ENCODE data around the gene OLFM1.

The OLFM1 gene

DNA sequence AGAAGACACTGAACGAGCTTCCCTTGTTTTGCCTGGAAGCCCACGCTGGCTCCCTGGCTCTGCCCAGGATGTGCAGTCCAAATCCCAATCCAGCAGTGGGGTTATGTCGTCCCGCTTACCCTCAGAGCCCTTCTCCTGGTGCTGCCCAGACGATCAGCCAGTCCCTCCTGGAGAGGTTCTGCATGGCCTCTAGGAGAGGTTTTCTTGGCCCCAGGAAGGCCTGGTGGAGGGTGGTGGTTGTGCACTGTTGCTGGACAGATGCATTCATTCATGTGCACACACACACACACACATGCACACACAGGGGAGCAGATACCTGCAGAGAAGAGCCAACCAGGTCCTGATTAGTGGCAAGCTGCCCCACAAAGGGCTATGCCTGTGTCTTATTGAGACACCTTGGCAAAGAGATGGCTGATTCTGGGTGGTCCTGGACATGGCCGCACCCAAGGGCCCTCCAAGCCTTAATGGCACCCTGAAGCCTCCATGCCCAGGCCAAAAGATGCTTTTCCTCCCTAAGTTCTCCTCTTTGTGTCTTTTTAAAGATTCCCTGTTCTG is 10.5 kb upstream of the OLFM1 start:
- DNase-seq (ENCODE audit: low spot score) = no peak

DNA sequence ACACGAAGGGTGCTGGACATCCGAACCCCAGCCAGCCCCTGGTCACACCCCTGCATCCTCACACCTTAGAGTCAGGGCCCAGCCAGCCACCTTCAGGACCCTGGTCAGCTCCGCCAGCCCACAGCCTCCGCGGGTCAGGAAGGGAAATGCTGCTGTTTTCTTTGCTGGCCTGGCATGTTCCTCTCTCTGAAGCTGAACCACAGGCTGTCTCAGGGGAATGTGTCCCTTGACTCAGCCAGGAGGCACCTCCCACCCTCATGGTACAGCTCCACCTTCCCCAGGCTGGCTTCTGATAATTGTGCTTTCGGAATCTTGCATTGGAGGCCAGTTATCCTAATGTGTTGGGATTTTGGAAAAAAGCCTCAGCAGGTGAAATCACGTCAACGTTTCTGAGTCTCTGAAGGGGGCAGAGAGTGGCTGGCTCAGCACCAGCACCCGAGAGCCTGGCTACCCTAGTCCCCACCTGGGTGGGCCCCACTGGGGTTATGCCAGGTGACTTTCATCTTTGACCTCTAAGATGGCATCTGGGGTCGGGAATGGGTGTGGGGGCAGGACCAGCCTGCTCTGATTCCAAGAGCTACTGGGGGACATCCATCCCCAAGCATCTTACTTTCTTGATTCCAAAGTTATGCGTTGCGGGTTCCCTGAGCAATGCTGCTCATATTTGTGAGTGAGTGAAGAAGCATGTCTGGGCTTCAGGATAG is 9.8 kb upstream of the OLFM1 start:
- DNase-seq (ENCODE audit: low spot score) = peak; percentile 51

- no peak for DNase-seq (ENCODE audit: low spot score)
Measured at GRCh38 chr9:135078361-135078821, 9.1 kb upstream of the OLFM1 start.

- DNase-seq (ENCODE audit: low spot score) = no peak
Measured at GRCh38 chr9:135079018-135079417, 8.4 kb upstream of the OLFM1 start.

DNA sequence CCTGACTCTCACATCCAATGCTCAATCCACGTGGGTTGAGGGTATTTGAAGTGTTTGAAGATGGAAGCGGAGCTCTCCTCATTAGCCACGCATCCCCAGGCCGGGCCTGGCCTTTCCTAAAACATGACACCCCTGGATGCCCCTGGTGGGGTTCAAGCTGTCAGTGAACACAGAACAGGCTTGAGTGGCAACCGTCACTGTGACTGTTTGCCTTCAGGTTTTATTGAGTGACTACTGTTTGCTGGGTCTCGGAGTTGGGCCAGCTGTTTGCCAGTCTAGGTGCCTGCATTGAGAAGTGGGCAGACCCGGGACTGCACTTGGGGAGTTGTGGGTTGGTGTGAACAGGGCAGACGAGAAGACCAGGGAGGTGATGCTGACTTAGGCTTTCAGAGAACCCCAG is 7.8 kb upstream of the OLFM1 start:
- DNase-seq (ENCODE audit: low spot score) = no peak

GRCh38 chr9:135080286-135081263 is 6.9 kb upstream of the OLFM1 start:
- no peak for DNase-seq (ENCODE audit: low spot score)

DNA sequence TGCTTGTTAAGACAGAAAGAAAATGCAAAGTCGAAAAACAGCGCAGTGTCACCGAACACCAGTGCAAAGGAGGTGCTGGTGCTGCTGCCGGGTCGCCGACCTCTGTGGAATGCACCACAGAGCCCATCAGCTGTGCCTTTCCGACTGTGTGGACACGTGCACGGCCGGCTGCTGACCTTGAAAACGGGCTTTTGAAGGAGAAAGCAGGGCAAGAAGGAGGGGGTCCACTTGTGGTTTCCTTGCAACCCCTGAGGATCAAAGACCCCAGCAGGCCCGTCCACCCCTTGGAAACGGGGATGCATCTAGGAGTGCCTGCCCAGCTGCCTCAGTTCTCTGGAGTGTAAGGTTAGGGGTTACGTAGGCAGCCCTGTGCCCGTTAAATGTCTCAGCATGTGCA is 6.2 kb upstream of the OLFM1 start:
- DNase-seq (ENCODE audit: low spot score) = no peak

GRCh38 chr9:135081731-135082130 is 5.7 kb upstream of the OLFM1 start:
- DNase-seq (ENCODE audit: low spot score) = no peak

DNA sequence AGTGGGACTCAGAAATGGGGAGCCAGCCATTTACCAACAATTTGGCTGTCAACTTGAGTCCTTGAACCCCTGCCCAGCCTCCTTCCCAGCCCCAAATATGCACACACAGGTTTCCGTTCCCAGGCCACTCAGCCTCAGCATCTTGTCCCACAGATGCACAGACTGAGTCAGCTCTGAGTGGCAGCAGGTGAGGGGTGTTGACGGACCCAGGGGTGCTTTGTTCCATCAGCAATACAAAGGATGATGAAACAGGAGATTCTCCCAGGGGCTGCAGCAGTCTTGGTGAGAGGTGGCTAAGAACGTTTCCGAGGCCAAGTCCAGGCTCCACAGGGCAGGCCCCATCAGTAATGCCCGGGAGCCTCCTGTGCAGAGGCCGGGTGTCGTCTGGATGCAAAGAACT is 4.9 kb upstream of the OLFM1 start:
- DNase-seq (ENCODE audit: low spot score) = no peak

DNA sequence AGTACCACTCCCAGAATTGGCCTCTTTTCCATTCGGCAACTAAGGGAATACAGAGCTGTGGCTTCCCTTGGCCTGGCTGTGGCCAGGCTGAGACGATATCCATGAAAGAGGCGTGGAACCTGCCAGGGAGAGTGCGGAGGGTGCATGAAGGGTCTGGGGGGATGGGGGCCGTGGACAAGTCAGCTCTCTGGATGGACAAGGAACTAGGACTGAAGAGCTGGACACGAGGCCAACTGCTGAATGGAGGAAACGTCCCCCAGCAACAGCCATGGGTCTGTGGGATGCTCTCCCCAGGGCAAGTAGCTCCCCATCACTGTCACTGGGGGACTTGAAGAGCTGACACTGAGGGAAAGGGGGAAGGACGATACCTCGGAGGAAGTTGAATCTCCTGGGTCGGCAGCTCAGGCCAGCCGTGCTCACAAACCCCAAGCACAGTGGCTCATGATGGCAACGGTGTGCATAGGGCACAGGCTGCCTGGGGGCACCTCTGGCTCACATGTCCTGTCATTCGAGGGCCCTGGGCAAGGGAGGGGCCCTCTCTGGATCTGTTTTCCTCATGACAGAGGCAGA is 4.1 kb upstream of the OLFM1 start:
- DNase-seq (ENCODE audit: low spot score) = no peak

DNA sequence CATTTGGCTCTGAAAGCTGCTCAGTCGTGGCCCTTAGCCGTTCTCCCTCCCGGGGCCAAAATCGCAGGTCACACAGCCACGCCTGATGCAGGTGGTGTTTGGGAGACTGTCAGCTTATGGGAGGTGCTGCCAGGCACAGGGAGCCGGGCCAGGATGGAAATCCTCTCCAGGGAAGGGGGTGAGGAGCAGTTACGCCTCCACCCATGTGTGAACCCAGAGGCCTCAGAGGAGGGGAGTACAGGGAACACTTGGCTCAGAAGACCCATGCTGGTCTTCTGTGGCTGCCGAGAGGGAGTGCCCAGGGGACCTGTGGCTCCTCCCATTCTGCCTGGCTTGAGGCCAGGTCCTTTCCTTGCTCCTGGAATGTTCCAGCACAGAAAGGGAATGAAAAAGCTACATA is 3.6 kb upstream of the OLFM1 start:
- no peak for DNase-seq (ENCODE audit: low spot score)

DNA sequence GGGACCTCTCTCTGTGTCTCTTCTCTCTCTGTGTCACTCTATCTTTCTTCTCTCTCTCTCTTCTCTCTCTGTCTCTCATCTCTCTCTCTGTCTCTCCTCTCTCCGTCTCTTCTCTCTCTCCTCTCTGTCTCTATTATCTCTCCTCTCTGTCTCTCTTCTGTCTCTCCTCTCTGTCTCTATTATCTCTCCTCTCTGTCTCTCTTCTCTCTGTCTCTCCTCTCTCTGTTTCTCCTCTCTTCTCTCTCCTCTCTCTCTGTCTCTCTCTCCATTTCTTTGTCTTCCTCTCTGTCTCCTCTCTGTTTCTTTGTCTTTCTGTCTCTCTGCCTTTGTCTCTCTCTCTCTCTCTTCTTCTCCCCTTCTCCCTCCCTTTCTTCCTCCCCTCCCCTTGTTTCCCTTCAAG is 3.2 kb upstream of the OLFM1 start:
- DNase-seq (ENCODE audit: low spot score) = no peak

DNA sequence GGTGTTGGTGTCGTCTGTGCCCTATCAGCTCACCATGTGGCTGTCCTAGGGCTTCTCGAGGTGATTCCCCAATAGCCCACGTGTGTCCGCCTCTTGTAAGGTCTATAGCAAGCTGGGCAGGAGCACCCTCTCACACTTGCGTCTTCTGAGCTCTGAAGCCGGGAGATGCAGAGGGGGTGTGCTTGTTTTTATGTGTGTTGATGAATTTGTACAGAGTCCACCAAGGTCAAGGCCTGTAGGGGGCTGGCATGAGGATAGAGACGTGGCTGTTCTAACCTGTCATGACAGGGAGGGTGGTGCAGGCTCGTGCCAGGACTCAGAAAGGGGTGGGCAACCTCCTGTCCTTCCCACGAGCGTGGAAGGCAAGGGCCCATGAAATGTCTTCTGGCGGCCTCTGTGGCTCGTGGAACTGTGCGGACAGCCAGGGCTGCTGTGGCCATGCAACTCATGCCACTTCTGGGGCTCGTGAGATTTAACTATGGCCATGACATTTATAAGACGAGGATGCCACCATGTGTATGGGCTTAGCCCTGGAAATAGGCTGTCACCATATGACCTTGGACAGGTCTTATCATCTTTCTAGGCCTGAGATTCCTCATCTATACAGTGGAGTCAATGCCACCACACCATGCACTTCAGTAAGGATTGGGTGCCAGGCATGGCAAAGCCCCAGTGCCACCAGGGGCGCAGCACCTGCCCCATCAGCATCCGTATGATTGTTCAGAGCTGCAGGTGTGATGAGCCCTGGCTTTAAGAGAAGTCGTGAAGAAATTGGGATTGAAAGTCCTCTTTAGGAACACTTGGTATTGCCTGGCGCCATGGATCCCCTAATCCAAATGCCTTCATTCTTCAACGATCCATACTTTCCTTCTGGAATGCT is 2.3 kb upstream of the OLFM1 start:
- no peak for DNase-seq (ENCODE audit: low spot score)

DNA sequence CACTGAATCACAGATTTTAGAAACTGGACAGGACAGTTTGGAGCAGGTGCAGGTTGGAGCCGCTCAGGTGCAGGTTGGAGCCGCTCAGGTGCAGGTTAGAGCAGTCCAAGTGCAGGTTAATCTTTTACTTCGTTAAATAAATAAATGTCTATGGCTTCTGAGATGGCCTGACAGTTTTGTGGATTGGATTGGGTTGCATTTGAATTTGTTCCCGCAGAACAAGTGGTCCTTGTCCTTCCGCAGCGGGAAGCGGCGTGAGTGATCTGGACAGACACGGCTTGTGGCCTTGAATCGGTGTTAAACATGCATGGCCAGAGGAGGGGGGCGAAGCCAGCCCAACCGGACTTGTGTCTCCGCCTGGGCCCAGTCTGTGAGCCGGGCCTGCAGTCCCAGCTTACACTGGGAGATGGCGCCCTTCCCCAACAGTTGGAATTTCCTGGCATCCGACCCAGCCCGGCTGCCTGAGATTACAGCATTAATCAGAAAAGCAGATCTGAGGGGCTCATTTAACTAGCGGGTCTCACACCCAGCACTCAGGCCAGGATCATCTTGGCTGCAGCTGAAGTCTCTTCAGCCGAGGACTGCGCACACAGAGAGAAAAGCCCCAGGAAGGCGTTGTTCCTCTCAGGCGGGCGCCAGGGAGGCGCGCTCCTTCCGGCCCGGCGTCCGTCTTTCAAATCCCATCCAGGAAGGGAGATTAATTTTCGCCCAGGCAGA is 1.5 kb upstream of the OLFM1 start:
- peak; percentile 81 for DNase-seq (ENCODE audit: low spot score)

DNA sequence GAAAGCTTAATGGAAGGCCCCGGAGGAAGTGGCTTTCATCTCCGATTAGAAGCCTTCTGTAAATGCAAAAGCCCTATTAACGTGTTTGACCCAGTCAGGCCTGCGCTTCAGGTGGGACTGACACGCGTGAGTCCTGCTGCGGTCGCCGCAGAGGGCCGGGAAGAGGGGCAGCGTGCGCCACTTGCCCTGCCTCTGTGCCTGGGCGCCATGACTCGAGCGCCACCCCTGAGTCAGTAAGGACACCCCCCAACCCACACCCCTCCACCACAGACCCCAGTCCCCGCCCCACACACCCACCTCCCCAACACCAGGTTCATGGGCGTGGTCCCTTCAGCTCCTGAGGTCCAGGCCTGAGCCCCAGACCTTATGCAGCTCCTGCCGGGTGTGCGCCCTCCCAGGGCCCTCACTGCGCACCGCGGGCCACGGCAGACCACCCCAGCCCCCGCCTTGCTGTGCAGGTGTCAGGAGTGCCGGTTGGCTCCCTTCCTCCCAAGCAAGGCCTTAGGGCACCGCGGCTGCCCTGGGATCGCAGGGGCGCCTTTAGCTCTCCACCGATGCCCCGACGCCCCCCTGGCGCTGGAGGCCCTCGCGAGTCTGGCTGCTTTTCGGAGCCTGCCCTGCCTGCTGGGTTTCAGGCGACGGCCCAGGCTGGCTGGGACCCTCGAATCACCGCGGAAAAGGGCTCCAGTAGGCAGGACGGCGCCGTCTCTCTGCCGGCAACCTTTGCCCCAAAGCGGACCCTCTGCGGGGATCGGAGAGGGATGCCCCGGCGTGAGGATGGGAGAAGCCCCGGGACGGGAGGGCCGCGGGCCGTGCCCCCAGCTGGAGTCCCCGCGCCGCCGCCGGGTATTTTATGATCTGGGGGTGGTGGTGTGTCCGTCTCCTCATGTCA is 625 bp upstream of the OLFM1 start:
- no peak for DNase-seq (ENCODE audit: low spot score)

DNA sequence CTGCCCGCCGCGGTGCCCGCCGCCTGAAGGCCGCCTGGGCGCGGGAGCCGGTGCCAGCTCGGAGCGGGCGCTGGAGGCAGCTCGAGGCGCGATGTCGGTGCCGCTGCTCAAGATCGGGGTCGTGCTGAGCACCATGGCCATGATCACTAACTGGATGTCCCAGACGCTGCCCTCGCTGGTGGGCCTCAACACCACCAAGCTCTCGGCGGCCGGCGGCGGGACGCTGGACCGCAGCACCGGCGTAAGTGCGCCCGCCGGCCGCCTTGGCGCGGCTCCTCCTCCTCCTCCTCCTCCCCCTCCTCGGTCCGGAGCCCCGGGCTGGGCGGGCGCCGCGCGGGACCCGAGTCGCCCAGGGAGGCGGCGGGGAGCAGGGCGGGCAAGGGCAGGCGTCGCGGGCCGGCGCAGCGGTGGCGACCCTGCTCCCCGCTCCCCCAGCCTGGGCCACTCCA is 455 bp downstream of the OLFM1 start:
- DNase-seq (ENCODE audit: low spot score) = no peak

GRCh38 chr9:135088348-135088978 is 995 bp downstream of the OLFM1 start:
- no peak for DNase-seq (ENCODE audit: low spot score)

- no peak for DNase-seq (ENCODE audit: low spot score)
Measured at GRCh38 chr9:135088979-135089847, 1.7 kb downstream of the OLFM1 start.

Measured in HuH-7 (cell line).